GM21717 (cell line): ENCODE results near the gene CSTPP1.
A peak's percentile ranks its signal among the peaks of the same experiment; 100 is the strongest.

ENCODE experiments used
- ATAC-seq: cut with Tn5 transposase; IDR thresholded peaks from one replicate; pipeline ENCODE4 v1.9.1; 2021; ENCODE audit warnings: mild to moderate bottlenecking, moderate library complexity; ENCODE audit not compliant: unreplicated experiment

CSTPP1 gene

GRCh38 chr11:47176328-47177228 lies 240.0 kb downstream of the CSTPP1 start, which contains the start of gene ARFGAP2:
Gene ARFGAP2 (minus strand): TSS chr11:47176879. CDS start chr11:47176853, 26 bp downstream.
- peak; percentile 82 for ATAC-seq

GRCh38 chr11:47177229-47177845 lies 240.8 kb downstream of the CSTPP1 start:
- peak; percentile 48 for ATAC-seq

- ATAC-seq = no peak
These were observed 241.3 kb downstream of the CSTPP1 start for GRCh38 chr11:47177846-47178245.

GRCh38 chr11:47178316-47178715 lies 241.8 kb downstream of the CSTPP1 start:
- no peak for ATAC-seq

GRCh38 chr11:47178737-47179654 lies 242.4 kb downstream of the CSTPP1 start:
- no peak for ATAC-seq

GRCh38 chr11:47179655-47179991 lies 243.1 kb downstream of the CSTPP1 start:
- no peak for ATAC-seq

GRCh38 chr11:47180006-47180787 lies 243.6 kb downstream of the CSTPP1 start:
- ATAC-seq = no peak

- ATAC-seq = no peak
These were observed 244.7 kb downstream of the CSTPP1 start for GRCh38 chr11:47181271-47181670.

GRCh38 chr11:47182380-47182779 lies 245.8 kb downstream of the CSTPP1 start:
- no peak for ATAC-seq

GRCh38 chr11:47183031-47183856 lies 246.7 kb downstream of the CSTPP1 start:
- no peak for ATAC-seq

- no peak for ATAC-seq
These were observed 247.4 kb downstream of the CSTPP1 start for GRCh38 chr11:47183969-47184368.

GRCh38 chr11:47184711-47185304 lies 248.2 kb downstream of the CSTPP1 start:
- no peak for ATAC-seq

GRCh38 chr11:47185305-47186075 lies 248.9 kb downstream of the CSTPP1 start:
- no peak for ATAC-seq

- no peak for ATAC-seq
These were observed 249.6 kb downstream of the CSTPP1 start, which contains the start of gene PACSIN3 for GRCh38 chr11:47186076-47186699. Gene PACSIN3 (minus strand): TSS chr11:47186434. CDS start chr11:47182727, 3,707 bp downstream.

GRCh38 chr11:47186700-47187695 lies 250.4 kb downstream of the CSTPP1 start:
- no peak for ATAC-seq

- ATAC-seq = no peak
These were observed 251.2 kb downstream of the CSTPP1 start for GRCh38 chr11:47187723-47188122.

GRCh38 chr11:47188259-47188658 lies 251.7 kb downstream of the CSTPP1 start:
- ATAC-seq = no peak
